HG02588 (cell line): Measurements from ENCODE around the gene IDNK.

Source experiments
- ATAC-seq: cut with Tn5 transposase; IDR thresholded peaks from one replicate; pipeline ENCODE4 v1.9.1; 2021; ENCODE audit warnings: mild to moderate bottlenecking, moderate library complexity; ENCODE audit not compliant: unreplicated experiment

The IDNK gene

DNA sequence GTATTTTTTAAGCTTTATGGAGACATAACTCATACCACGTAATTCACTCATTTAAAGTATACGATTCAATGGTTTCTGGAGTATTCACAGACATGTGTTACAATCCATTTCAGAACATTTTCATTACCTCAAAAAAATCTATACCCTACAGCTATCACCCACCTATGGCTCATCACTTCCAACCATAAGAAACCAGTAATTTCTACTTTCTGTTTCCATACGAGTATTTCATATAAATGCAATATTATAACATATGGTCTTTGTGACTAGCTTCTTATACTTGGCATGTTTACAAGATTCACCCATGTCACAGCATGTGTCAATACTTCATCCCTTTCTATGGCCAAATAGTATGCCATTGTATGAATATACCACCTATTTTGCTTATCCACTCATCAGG is 66.0 kb downstream of the IDNK start:
- no peak for ATAC-seq

DNA sequence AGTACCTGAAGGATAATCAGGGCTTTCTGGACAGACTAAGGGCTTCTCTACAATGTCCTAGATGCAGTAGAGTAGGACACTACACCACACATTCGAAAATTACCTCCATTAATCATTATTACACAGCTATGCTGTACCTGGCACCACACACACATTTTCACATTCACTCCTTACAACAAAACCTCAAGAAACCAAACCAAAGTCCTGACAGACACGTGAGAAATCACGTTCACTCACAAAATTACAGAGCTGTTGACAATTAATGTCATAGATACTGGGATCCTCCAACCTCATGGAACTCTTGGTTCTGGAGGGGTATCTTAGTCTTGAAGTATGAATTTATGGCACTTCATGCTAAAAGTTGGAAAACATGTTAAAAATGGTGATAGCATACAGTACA is 68.5 kb downstream of the IDNK start:
- no peak for ATAC-seq
